Activated gamma-delta T cell treated with anti-CD3 and anti-CD28 coated beads, Interleukin-2, amount 50 U/mL, for 16 hours (primary cell): Measurements from ENCODE around the gene UBE2QL1.

ENCODE experiments used
- DNase-seq: peaks from one replicate; pipeline ENCODE4 v3.0.0-alpha.2; 2020; ENCODE audit warnings: low read depth

The UBE2QL1 gene

GRCh38 chr5:6430418-6431028, 18.1 kb upstream of the UBE2QL1 start:
- DNase-seq = no peak

GRCh38 chr5:6431214-6432195, 17.2 kb upstream of the UBE2QL1 start:
- DNase-seq = no peak

GRCh38 chr5:6432206-6432605, 16.5 kb upstream of the UBE2QL1 start:
- no peak for DNase-seq

- DNase-seq = no peak
Observed at GRCh38 chr5:6434731-6435130, 13.9 kb upstream of the UBE2QL1 start.

- no peak for DNase-seq
Observed at GRCh38 chr5:6435356-6435755, 13.3 kb upstream of the UBE2QL1 start.

- no peak for DNase-seq
Observed at GRCh38 chr5:6436715-6437331, 11.8 kb upstream of the UBE2QL1 start.

GRCh38 chr5:6439588-6440550, 8.8 kb upstream of the UBE2QL1 start:
- DNase-seq = no peak

- DNase-seq = no peak
Observed at GRCh38 chr5:6442333-6442732, 6.3 kb upstream of the UBE2QL1 start.

GRCh38 chr5:6443326-6443725, 5.3 kb upstream of the UBE2QL1 start:
- no peak for DNase-seq

GRCh38 chr5:6446042-6446441, 2.6 kb upstream of the UBE2QL1 start:
- no peak for DNase-seq

- DNase-seq = no peak
Observed at GRCh38 chr5:6446626-6447309, 1.9 kb upstream of the UBE2QL1 start.

- DNase-seq = no peak
Observed at GRCh38 chr5:6447384-6448140, 1.1 kb upstream of the UBE2QL1 start.

GRCh38 chr5:6448141-6448491, 543 bp upstream of the UBE2QL1 start:
- no peak for DNase-seq

- no peak for DNase-seq
Observed at GRCh38 chr5:6449465-6450158, 953 bp downstream of the UBE2QL1 start.

GRCh38 chr5:6450319-6450833, 1.7 kb downstream of the UBE2QL1 start:
- no peak for DNase-seq

GRCh38 chr5:6452622-6453504, 4.2 kb downstream of the UBE2QL1 start:
- DNase-seq = no peak

GRCh38 chr5:6453937-6454560, 5.4 kb downstream of the UBE2QL1 start:
- DNase-seq = no peak

GRCh38 chr5:6454628-6455053, 6.0 kb downstream of the UBE2QL1 start:
- DNase-seq = no peak
